GM12864 (cell line): ENCODE data around the gene GTF3A.
A peak's percentile ranks its signal among the peaks of the same experiment; 100 is the strongest.

Source experiments
- DNase-seq: peaks from one replicate; pipeline ENCODE4 v3.0.0-alpha.2; 2011; ENCODE audit warnings: low read depth
- H3K4me3 ChIP-seq: 2 replicates; pipeline ENCODE4 v1.5.1; 2011; ENCODE audit warnings: mild to moderate bottlenecking, low read depth, low read length, control low read depth
- CTCF ChIP-seq: IDR thresholded peaks from 2 replicates; pipeline ENCODE4 v1.5.1; 2011; ENCODE audit warnings: low read depth, mild to moderate bottlenecking, moderate library complexity, low read length, control low read depth, inconsistent platforms; ENCODE audit errors: missing control alignments

GTF3A gene

GRCh38 chr13:27424246-27425157 lies at the start of gene GTF3A:
GTF3A (plus strand) TSS chr13:27424619.
- DNase-seq = peak; percentile 47
- TF ChIP-seq CTCF = no peak
- peak within 1 kb of the TSS; percentile 94 for H3K4me3 ChIP-seq

DNA sequence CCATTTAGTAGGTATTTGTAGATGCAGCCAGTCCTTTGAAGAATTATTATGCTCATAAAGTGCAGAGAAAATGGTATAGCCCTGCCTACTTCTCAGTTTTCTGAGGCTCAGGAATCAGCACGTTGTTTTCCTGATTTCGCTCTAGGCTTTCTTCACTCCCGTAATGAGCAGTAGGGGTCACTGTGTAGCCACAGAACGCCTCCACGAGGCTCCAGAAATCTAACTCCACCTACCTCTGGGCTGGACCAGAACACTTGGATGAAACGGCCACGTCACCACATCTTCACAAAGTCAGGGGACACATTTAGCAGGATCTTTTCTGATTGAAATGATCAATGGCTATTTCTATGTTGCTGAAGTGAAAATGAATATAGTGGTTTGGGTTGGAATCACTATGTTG lies 49.8 kb upstream of the GTF3A start:
- DNase-seq = no peak
- no peak overlapping the region for H3K4me3 ChIP-seq
- TF ChIP-seq CTCF = peak; percentile 76

- H3K4me3 ChIP-seq = no peak overlapping the region
- peak; percentile 95 for TF ChIP-seq CTCF
- DNase-seq = no peak
Measured at GRCh38 chr13:27375686-27376326, 48.6 kb upstream of the GTF3A start.

GRCh38 chr13:27379126-27379525 lies 45.3 kb upstream of the GTF3A start:
- TF ChIP-seq CTCF = no peak
- no peak overlapping the region for H3K4me3 ChIP-seq
- no peak for DNase-seq

DNA sequence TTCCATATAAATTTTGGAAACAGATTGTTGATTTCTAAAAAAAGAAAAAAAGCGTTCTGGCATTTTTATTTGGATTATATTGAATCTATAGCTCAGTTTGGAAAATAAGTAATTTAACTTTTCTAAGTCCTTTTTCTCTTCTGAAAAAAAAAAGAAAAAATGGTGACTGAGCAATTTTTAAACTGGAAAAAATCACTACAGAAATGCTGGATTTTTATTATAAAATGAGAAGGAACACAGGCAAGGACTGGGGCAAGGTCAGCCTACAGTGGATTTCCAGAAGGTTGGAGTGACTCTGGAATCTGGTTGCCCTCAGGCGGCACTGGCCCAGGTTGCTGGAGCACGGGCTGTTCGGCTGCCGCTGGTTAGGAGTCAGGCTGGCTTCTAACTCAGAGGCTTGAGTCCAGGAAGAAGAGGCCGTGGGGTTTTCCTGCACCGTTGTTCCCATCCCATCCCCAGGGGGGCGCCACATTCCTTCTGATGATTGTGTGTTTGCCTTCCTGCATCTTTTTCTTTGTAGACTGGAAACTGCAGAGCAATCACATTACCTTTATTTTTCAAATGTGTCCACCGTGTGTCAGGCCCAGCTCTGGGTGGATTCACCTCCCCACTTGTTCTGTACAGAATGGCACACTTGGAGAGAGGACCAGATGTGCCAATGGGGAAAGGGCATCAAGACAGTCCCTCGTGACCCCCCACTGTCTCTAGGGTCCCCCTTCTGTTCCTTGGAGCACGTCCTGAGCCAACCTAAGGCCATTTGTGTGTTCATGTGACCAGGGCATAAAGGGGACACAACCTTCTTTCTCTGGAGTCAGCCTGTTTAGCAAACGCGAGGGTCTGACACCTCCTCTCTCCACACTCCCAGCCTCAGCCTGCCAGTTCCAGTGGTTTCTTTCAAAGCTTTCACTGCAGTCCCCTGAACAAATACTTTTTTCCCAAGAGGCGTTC lies 44.5 kb upstream of the GTF3A start:
- no peak for DNase-seq

GRCh38 chr13:27381601-27382000 lies 42.8 kb upstream of the GTF3A start:
- DNase-seq = no peak
- no peak for TF ChIP-seq CTCF
- H3K4me3 ChIP-seq = no peak overlapping the region

More for the DNA sequence above, 44.5 kb upstream of the GTF3A start:
- no peak overlapping the region for H3K4me3 ChIP-seq
- peak; percentile 72 for TF ChIP-seq CTCF
